KOPT-K1 (cell line): ENCODE data around the gene ZXDC.

Experiments
- H3K27ac ChIP-seq: fragments of 200-600 bp; sonication (generic); 2 replicates; pipeline ENCODE4 v1.5.1; 2016; ENCODE audit warnings: antibody characterized with exemption, mild to moderate bottlenecking, low read depth, low read length; ENCODE audit not compliant: poor library complexity, severe bottlenecking
- H3K36me3 ChIP-seq: fragments of 200-600 bp; sonication (generic); 2 replicates; pipeline ENCODE4 v1.5.1; 2017; ENCODE audit warnings: antibody characterized with exemption, mild to moderate bottlenecking, low read length, moderate library complexity; ENCODE audit not compliant: insufficient read depth
- H3K9me3 ChIP-seq: fragments of 200-600 bp; sonication (generic); 2 replicates; pipeline ENCODE4 v1.5.1; 2017; ENCODE audit warnings: antibody characterized with exemption, low read length, mild to moderate bottlenecking; ENCODE audit not compliant: insufficient read depth, poor library complexity, severe bottlenecking

ZXDC gene

GRCh38 chr3:126460381-126460780 lies 15.3 kb downstream of the ZXDC start:
- Histone ChIP-seq H3K9me3 (no peaks in the 10 kb centered on the region), H3K27ac (no peak overlapping the region), H3K36me3 (peaks cover 99% of the 10 kb centered on the region)

GRCh38 chr3:126459763-126460127 lies 15.9 kb downstream of the ZXDC start:
- Histone ChIP-seq H3K36me3 (peaks cover 99% of the 10 kb centered on the region), H3K27ac (no peak overlapping the region), H3K9me3 (no peaks in the 10 kb centered on the region)

DNA sequence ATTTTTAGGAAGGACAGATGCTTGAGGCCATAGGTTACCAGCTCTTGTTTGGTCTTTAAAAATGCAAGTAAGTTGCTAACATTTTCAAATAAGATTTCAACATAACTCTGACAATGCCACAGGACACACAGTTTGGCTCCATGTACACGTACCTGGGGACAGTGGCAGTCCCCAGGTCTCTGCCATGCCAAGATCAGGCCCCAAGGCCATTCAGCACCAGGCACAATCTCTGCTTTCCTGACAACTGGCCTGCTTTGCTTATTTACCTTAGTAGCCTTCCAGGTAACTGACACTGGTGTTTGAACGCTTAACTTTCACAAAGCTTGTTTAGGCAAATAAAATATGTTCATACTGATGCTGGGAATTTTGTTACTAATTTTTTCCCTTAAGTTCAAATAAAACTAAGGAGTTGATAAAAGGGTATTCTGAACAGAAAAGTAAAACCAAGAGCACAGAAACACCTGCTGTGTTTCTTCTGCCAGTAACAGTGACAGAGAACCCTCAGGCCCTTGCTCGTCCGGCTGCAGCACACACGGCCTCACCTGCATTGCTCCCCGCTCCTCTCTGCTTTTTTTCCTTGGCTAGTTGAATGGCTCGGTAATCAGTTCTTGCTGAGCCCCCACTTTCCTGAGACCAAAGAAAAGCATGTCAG lies 16.5 kb downstream of the ZXDC start:
- H3K9me3 ChIP-seq, result no peaks in the 10 kb centered on the region
- H3K36me3 ChIP-seq, result peaks cover 99% of the 10 kb centered on the region
- no peak overlapping the region for H3K27ac ChIP-seq

GRCh38 chr3:126456766-126457388 lies 18.8 kb downstream of the ZXDC start:
- Histone ChIP-seq H3K27ac (no peak overlapping the region), H3K9me3 (no peaks in the 10 kb centered on the region), H3K36me3 (peaks cover 96% of the 10 kb centered on the region)

DNA sequence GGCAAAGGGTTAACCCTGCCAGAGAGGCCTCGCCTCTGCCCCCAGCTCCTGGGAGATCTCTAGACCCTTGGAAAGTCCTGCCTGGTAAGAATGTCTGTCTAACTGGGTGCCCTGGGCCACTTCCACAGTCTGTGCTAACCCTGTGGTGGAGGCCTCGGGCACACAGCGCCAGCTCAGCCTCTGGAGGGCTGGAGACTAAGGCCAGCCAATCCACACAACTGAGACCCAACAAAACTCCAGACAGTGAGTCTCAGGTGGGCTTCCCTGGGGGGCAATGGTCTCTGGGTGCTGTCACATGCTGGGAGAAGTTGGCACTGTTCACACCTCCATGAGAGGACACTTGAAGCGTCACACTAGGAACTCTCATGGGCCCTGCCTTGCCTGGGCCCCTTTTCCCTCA lies 19.5 kb downstream of the ZXDC start:
- peaks cover 96% of the 10 kb centered on the region for H3K36me3 ChIP-seq
- no peak overlapping the region for H3K27ac ChIP-seq
- H3K9me3 ChIP-seq, result no peaks in the 10 kb centered on the region

GRCh38 chr3:126454437-126455198 lies 21.1 kb downstream of the ZXDC start:
- H3K36me3 ChIP-seq, result peaks cover 96% of the 10 kb centered on the region
- no peak overlapping the region for H3K27ac ChIP-seq
- H3K9me3 ChIP-seq, result no peaks in the 10 kb centered on the region

DNA sequence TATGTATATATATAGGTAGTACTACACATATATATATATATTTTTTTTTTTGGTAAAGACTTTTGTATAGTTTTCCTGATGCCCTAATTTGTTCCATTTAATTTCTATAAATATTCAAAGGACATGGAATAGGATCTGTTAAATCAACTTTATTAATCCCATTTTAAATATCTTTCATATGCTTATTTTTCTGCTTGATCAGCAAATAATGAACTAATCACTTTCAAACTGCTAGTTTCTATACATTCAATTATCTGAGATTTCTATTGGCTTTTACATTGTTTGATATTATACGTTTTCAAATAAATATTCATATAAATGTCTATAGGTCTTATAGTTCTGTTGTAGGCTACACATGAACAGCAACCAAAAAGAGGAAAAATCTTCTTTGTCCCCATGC lies 21.7 kb downstream of the ZXDC start:
- H3K36me3 ChIP-seq, result peaks cover 96% of the 10 kb centered on the region
- H3K27ac ChIP-seq, result no peak overlapping the region

DNA sequence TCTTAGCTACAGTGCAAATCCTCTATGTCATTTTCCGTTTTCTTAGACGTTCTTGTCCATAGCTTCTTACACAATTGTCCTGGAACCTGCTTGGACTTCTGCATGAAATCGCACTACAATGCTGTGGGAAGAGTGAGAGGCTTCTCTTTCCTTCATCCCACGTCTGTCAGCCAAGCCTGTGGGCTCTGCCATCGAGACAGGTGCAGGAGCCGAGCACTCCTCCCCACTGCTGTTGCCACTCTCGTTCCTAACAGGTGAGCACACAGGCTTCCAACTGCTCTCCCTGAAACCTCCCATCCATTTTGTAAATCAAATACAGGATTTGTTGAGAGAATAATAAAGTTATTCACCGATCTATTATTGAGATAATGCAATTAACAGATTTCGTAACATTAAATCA lies 23.5 kb downstream of the ZXDC start:
- no peaks in the 10 kb centered on the region for H3K9me3 ChIP-seq
- peaks cover 94% of the 10 kb centered on the region for H3K36me3 ChIP-seq
- no peak overlapping the region for H3K27ac ChIP-seq

More for the DNA sequence above, 21.7 kb downstream of the ZXDC start:
- no peaks in the 10 kb centered on the region for H3K9me3 ChIP-seq

DNA sequence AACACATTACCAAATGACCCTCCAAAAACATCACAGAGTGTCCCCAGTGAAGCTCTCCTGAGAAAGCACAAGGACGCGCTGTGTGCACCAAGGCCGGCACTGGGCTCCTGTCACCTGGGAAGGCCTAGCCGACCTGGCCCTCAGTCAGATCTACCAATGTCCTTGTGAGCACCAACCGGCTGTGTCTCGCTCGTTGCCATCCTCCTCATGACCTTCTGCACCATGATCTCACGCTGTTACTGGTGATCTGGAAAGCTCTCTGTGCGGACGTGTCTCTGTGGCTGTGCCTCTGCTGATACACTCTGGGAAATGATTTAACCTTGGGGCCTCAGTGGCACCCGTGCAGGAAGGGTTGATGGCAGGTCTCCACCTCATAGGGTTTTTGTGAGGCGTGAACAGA lies 24.2 kb downstream of the ZXDC start:
- H3K9me3 ChIP-seq, result no peaks in the 10 kb centered on the region
- H3K27ac ChIP-seq, result no peak overlapping the region
- peaks cover 87% of the 10 kb centered on the region for H3K36me3 ChIP-seq

- Histone ChIP-seq H3K36me3 (peaks cover 87% of the 10 kb centered on the region), H3K9me3 (no peaks in the 10 kb centered on the region), H3K27ac (no peak overlapping the region)
Observed at GRCh38 chr3:126450744-126451143, 24.9 kb downstream of the ZXDC start.

DNA sequence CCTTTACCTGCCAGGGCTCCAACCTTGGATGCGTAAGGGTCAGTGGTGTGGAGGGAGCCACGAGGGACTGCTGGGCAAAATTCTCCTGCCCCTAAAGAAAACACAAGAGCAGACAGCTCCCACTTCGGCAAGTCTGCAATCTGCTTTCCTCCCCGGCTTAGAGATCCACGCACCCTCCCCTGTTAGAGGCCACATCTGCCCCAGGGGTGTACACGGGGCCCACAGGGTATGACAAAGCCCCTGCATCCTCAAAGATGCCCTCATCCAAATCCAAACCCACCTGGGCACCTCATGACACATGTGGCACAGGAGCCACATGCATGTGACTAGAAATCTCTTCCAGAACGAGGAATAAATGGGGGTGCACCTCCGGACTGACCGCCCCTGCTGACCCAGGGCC lies 25.5 kb downstream of the ZXDC start:
- peaks cover 87% of the 10 kb centered on the region for H3K36me3 ChIP-seq
- no peaks in the 10 kb centered on the region for H3K9me3 ChIP-seq
- no peak overlapping the region for H3K27ac ChIP-seq

DNA sequence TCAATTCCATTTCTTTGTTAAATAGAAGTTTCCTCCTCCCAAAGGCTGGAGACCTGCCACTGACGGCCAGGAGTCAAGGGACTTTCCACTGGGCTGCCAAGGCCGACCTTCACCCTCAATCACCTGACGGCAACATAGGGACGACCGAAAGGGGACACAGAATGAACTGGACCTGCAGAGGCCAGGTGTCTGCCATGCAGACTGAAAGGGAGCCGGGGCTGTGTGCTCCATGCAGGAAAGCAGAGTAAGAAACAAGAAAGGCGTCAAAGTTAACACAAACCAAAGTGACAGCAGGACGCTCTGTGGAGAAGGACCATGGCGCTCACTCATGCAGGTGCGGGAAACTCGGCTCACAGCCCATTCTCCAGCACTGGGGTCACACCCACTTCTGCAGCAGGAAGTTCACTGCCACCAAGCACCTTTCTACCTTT lies 26.1 kb downstream of the ZXDC start:
- H3K9me3 ChIP-seq, result no peaks in the 10 kb centered on the region
- no peak overlapping the region for H3K27ac ChIP-seq
- peaks cover 84% of the 10 kb centered on the region for H3K36me3 ChIP-seq

- Histone ChIP-seq H3K27ac (no peak overlapping the region), H3K9me3 (no peaks in the 10 kb centered on the region), H3K36me3 (peaks cover 79% of the 10 kb centered on the region)
Observed at GRCh38 chr3:126448893-126449180, 26.9 kb downstream of the ZXDC start.

DNA sequence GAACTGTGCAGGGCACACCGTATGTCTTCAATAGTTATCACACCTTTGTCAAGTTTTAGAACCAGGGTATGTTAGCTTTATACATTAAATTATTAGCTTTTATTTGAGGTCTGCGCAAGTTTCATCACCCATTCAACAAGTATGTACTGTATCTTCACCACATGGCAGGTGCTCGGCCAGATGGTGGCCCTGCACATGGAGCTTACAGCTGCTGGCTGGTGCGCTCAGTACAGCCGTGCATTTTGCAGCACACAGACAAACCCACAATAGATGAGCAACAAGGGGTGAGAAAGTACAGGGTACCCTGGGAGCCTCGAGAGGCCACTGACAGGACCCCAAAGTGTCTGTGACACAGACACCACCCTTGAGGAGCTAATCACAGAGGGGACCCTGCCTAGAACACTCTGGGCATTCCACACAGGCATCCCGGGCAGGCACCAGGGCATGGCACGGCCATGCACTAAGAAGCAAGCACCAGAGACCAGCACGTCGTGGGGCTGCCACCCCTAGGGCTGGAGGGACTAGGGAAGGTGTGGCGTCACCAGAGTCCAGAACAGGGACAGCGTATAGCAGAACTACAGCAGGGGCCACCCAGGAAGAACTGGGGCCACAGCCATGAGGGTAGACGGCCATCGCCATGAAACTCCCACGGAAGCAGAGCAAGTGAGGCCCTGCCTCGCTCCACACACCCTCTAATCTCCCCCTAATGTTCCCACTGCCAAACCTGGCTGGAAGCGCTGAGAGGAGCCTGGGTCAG lies 27.4 kb downstream of the ZXDC start:
- H3K36me3 ChIP-seq, result peaks cover 74% of the 10 kb centered on the region
- H3K9me3 ChIP-seq, result no peaks in the 10 kb centered on the region

GRCh38 chr3:126447456-126448106 lies 28.1 kb downstream of the ZXDC start:
- Histone ChIP-seq H3K27ac (no peak overlapping the region), H3K9me3 (no peaks in the 10 kb centered on the region), H3K36me3 (peaks cover 72% of the 10 kb centered on the region)

More for the DNA sequence above, 27.4 kb downstream of the ZXDC start:
- no peak overlapping the region for H3K27ac ChIP-seq
